ENCODE measurements around the gene RETREG1. TPM values are rescaled to one million over a fixed set of nuclear protein-coding genes. Genes with fewer than 3 reads are reported as not detected.

The RETREG1 gene
- total RNA-seq, 4 donors from 2014 or later = 29.1 to 58.8 (median 43.3) TPM

DNA sequence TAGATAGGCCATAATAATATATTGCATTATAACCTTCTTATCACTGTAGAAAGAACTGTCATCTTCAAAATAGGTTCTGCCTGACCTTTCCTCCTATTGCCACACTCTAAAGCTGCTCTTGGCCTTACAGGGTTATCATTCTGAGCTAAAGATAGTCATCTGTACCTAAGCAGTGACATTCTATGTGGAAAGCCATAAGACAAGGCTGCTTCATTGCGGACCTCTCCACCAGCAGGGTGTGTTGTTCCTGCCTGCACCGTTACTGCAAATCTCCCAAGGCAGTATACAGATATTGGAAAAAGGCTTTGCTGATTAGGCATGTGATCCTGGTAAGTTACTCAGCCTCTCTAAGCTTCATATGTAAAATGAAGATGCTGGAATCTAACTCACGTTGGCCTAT, 159.3 kb downstream of the RETREG1 start:
- no peak for DNase-seq (ENCODE audit: low spot score in 2 of 2)
- 60 to 68% methylated on average over 3 of the region's 3 CpGs for WGBS, 2 donors
- intact Hi-C loops (cut with DNase I; ENCODE audit: low total_unique reads) = no loop called here
- no peak overlapping the region for H3K4me3 ChIP-seq (ENCODE audit: low read depth, poor library complexity, severe bottlenecking)
- TF ChIP-seq, protein P1, sequence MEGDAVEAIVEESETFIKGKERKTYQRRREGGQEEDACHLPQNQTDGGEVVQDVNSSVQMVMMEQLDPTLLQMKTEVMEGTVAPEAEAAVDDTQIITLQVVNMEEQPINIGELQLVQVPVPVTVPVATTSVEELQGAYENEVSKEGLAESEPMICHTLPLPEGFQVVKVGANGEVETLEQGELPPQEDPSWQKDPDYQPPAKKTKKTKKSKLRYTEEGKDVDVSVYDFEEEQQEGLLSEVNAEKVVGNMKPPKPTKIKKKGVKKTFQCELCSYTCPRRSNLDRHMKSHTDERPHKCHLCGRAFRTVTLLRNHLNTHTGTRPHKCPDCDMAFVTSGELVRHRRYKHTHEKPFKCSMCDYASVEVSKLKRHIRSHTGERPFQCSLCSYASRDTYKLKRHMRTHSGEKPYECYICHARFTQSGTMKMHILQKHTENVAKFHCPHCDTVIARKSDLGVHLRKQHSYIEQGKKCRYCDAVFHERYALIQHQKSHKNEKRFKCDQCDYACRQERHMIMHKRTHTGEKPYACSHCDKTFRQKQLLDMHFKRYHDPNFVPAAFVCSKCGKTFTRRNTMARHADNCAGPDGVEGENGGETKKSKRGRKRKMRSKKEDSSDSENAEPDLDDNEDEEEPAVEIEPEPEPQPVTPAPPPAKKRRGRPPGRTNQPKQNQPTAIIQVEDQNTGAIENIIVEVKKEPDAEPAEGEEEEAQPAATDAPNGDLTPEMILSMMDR (IDR thresholded peaks at IDR 0.05) = no peak
- TF ChIP-seq POLR2A (IDR thresholded peaks at IDR 0.05) = no peak

DNA sequence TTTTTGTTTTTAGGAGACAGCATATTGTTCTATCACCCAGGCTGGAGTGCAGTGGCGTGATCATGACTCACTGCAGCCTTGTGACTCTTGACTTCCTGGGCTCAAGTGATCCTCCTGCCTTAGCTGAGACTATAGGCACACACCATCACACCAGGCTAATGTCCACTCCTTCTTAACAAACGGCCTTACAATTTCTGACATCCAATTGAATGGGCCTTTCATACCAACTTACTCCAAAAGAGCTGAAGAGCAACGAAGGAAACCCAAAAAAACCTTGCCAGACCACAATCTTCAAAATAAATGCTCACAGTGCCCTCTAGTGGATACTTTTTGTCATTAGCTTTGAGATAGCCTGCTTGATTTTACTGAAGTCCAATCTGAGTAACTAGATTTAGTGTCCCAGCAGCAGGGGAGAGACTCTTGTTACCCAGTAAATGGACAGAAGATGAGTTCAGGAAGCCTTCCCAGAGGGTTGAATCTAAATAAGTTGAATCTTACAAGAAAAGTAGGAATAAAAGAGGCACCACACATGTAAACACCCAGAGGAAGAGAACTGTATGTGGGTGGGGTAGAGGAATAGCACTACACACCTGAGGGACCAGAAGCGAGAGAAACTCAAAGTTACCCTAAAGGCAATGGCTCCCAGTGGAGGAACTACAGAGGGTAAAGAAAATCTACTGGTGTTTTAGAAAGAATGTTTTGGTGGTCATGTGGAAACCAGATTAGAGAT, 160.5 kb downstream of the RETREG1 start:
- H3K4me3 ChIP-seq (ENCODE audit: low read depth, poor library complexity, severe bottlenecking) = no peak overlapping the region
- DNase-seq (ENCODE audit: low spot score in 2 of 2) = peak in 1 of 2 donors; percentile 33
- intact Hi-C loops (cut with DNase I; ENCODE audit: low total_unique reads) = no loop called here
- WGBS, 2 donors = 41 to 44% methylated on average over 4 of the region's 4 CpGs
- TF ChIP-seq POLR2A (IDR thresholded peaks at IDR 0.05) = no peak
- TF ChIP-seq, protein P1 (IDR thresholded peaks at IDR 0.05) = no peak

DNA sequence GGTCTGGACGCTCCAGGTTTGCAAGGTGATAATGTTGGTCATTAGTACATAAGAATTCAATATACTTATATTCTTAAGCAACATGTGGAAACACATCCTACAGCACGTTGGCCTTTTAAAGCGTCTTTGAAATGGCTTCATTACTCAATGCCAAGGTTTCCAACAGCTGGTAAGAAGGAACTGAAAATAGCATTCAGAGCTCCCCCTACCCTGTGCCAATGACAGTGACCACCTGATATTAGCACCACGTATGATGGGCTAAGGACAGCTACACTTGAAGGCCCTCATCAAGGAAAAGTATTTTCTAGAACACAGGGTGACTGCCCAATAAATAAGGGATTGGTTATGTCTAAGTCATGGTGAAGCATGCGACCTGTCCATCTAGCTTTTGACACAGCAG, 161.1 kb downstream of the RETREG1 start:
- no peak overlapping the region for H3K4me3 ChIP-seq (ENCODE audit: low read depth, poor library complexity, severe bottlenecking)
- intact Hi-C loops (cut with DNase I; ENCODE audit: low total_unique reads) = no loop called here
- no peak for TF ChIP-seq POLR2A (IDR thresholded peaks at IDR 0.05)
- TF ChIP-seq, protein P1 (IDR thresholded peaks at IDR 0.05) = no peak
- DNase-seq (ENCODE audit: low spot score in 2 of 2) = no peak
- WGBS, 2 donors = 70 to 73% methylated on average over 5 of the region's 5 CpGs

DNA sequence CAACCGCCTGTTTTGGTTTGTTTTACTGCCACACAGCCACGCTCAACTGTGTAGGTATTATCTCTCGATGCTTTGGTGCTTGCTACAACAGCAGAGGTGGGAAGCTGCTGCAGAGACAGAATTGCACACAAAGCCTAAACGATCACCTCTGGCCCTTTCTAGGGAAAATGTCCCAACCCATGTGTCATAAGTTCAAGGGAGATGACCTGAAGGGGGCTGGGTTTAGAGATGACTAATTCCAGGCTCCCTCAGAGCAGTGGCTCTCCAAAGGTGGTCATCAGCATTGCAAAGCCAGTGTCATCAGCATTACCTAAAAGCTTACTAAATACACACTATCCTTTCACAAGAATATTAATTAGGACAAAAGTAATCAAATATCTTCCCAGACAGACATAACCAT, 162.1 kb downstream of the RETREG1 start:
- no peak for TF ChIP-seq POLR2A (IDR thresholded peaks at IDR 0.05)
- TF ChIP-seq, protein P1 (IDR thresholded peaks at IDR 0.05) = no peak
- intact Hi-C loops (cut with DNase I; ENCODE audit: low total_unique reads) = no loop called here
- H3K4me3 ChIP-seq (ENCODE audit: low read depth, poor library complexity, severe bottlenecking) = no peak overlapping the region
- WGBS, 2 donors = 93 to 95% methylated on average over 4 of the region's 4 CpGs
- DNase-seq (ENCODE audit: low spot score in 2 of 2) = no peak

DNA sequence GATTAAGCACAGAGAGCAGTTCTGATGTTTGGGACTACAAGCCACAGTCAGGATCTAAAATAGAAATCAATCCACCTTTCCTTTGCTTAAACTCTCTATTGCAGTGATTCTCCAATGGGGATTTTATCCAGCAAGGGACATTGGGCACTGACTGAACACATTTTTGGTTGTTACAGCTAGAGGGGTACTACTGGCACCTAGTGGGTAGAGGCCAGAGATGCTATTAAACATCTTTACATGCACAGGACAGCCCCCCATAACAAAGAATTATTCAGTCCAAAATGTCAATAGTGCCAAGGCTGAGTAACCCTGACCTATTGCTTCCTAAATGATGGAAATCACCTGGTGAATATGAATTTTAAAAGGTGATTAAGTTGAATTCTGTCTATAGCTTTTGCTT, 163.2 kb downstream of the RETREG1 start:
- intact Hi-C loops (cut with DNase I; ENCODE audit: low total_unique reads) = no loop called here
- DNase-seq (ENCODE audit: low spot score in 2 of 2) = no peak
- TF ChIP-seq, protein P1 (IDR thresholded peaks at IDR 0.05) = no peak
- no peak for TF ChIP-seq POLR2A (IDR thresholded peaks at IDR 0.05)
- H3K4me3 ChIP-seq (ENCODE audit: low read depth, poor library complexity, severe bottlenecking) = no peak overlapping the region

DNA sequence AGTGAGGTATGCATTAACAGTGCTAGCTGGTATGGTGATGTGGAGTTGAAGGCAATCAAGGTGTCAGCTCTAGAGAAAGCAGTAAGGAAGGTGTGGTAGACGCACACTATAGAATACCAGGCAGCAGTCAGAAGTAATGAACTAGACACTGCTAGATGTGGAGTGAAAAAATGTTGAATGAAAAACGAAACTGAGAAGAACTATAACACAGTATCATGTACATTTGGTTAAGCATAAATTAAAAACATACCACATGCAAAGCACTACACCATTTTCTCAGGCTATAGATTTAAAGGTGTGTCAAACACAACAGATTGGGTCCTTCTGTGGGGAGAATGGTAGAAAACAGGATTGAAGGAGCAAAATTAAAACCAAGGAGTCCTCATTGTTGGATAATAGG, 166.6 kb downstream of the RETREG1 start:
- 71 to 85% methylated on average over 2 of the region's 2 CpGs for WGBS, 2 donors
- no peak for TF ChIP-seq POLR2A (IDR thresholded peaks at IDR 0.05)
- TF ChIP-seq, protein P1 (IDR thresholded peaks at IDR 0.05) = no peak
- no peak for DNase-seq (ENCODE audit: low spot score in 2 of 2)
- H3K4me3 ChIP-seq (ENCODE audit: low read depth, poor library complexity, severe bottlenecking) = no peak overlapping the region
- intact Hi-C loops (cut with DNase I; ENCODE audit: low total_unique reads) = no loop called here

Measured in lower leg skin (tissue), 4 donors.